Naive thymus-derived CD4-positive, alpha-beta T cell (primary cell): Measurements from ENCODE around the gene SPATA32. TPM values are rescaled to one million over a fixed set of nuclear protein-coding genes. Genes with fewer than 3 reads are reported as not detected.

Experiments used
- ATAC-seq: fragments of 150-1000 bp; cut with Tn5 transposase; 2 replicates; pipeline ENCODE4 v1.10.0; 2021; ENCODE audit warnings: mild to moderate bottlenecking, moderate library complexity
- CTCF ChIA-PET: fragments of 350-600 bp; sonication (Branson Sonifier 250); formaldehyde crosslinking; loops from one replicate; lab custom pipeline; 2021; ENCODE audit warnings: antibody characterized with exemption; lab: Charles Lee
- POLR2A ChIA-PET: fragments of 350-600 bp; sonication (Branson Sonifier 250); formaldehyde crosslinking; loops from one replicate; lab custom pipeline; 2021; ENCODE audit warnings: antibody characterized with exemption, inconsistent platforms; lab: Charles Lee
- DNase-seq, 9 donors: peaks; one replicate each; pipeline versions ENCODE4 v3.0.0 to v3.0.0-alpha.2; 2020 to 2022; ENCODE audit warnings: mixed read lengths in 1 of 9
- H3K27ac ChIP-seq: one replicate; pipeline ENCODE4 v1.7.0; 2013; ENCODE audit warnings: mild to moderate bottlenecking, low read depth, low read length, moderate library complexity
- H3K27me3 ChIP-seq, 2 donors: one replicate each; pipeline ENCODE4 v1.7.0; 2013; ENCODE audit warnings: low read length in 2 of 2, mild to moderate bottlenecking in 2 of 2, moderate library complexity in 2 of 2; ENCODE audit not compliant: control insufficient read depth in 2 of 2, insufficient read depth in 2 of 2
- H3K36me3 ChIP-seq, 3 experiments: 1 replicate in 2 of 3; 2 replicates in 1 of 3; pipeline ENCODE4 v1.7.0; 2013; ENCODE audit warnings: low read length in 3 of 3, mild to moderate bottlenecking in 3 of 3, moderate library complexity in 1 of 3; ENCODE audit not compliant: insufficient read depth in 3 of 3, control insufficient read depth in 2 of 3
- H3K4me1 ChIP-seq, 2 donors: one replicate each; pipeline ENCODE4 v1.7.0; 2013; ENCODE audit warnings: low read length in 2 of 2, mild to moderate bottlenecking in 2 of 2, moderate library complexity in 1 of 2; ENCODE audit not compliant: control insufficient read depth in 2 of 2, insufficient read depth in 2 of 2
- H3K4me3 ChIP-seq: 2 replicates; pipeline ENCODE4 v1.7.0; 2013; ENCODE audit warnings: mild to moderate bottlenecking, low read length
- H3K9me3 ChIP-seq, 3 experiments: 1 replicate in 2 of 3; 2 replicates in 1 of 3; pipeline ENCODE4 v1.7.0; 2013; ENCODE audit warnings: low read length in 3 of 3; ENCODE audit not compliant: control insufficient read depth in 2 of 3
- H3K27ac Mint-ChIP-seq, 9 donors: one replicate each; pipeline ENCODE4 v1.8.0; 2020 to 2022; ENCODE audit warnings: mixed read lengths in 9 of 9, mild to moderate bottlenecking in 8 of 9, moderate library complexity in 5 of 9, inconsistent platforms in 2 of 9
- H3K27me3 Mint-ChIP-seq, 5 donors: one replicate each; pipeline ENCODE4 v1.8.0; 2021 to 2022; ENCODE audit warnings: mixed read lengths in 5 of 5, mild to moderate bottlenecking in 1 of 5
- H3K36me3 Mint-ChIP-seq, 5 donors: one replicate each; pipeline ENCODE4 v1.8.0; 2020 to 2022; ENCODE audit warnings: mixed read lengths in 5 of 5, mild to moderate bottlenecking in 3 of 5, inconsistent platforms in 1 of 5
- H3K4me1 Mint-ChIP-seq, 7 donors: one replicate each; pipeline ENCODE4 v1.8.0; 2020 to 2022; ENCODE audit warnings: mixed read lengths in 7 of 7, mild to moderate bottlenecking in 3 of 7, inconsistent platforms in 1 of 7
- H3K4me3 Mint-ChIP-seq, 10 donors: one replicate each; pipeline ENCODE4 v1.8.0; 2020 to 2022; ENCODE audit warnings: mild to moderate bottlenecking in 10 of 10, mixed read lengths in 10 of 10, moderate library complexity in 6 of 10, inconsistent platforms in 2 of 10
- H3K9me3 Mint-ChIP-seq, 11 donors: one replicate each; pipeline ENCODE4 v1.8.0; 2020 to 2022; ENCODE audit warnings: mixed read lengths in 11 of 11, mild to moderate bottlenecking in 4 of 11, inconsistent platforms in 1 of 11, moderate library complexity in 1 of 11
- intact Hi-C, 2 donors: fragments of 100-400 bp; cut with micrococcal nuclease; formaldehyde crosslinking; loops; one replicate each; pipeline ENCODE4 v1.15.1; 2023
- polyA plus RNA-seq, 2 donors: library from polyadenylated mRNA; unstranded; fragments of 300-500 nt; fragmentation: Illumina TruSeq; gene quantifications; one replicate each; pipeline ENCODE4 v1.2.3, GENCODE V29; 2021
- total RNA-seq, 6 experiments: library from RNA in 5 of 6; stranded (reverse) in 5 of 6; gene quantifications; 1 replicate in 5 of 6; 2 replicates in 1 of 6; pipeline ENCODE4 v1.2.3 and lab custom pipeline; 2021 to 2026

Gene SPATA32
- total and polyA plus RNA-seq, 7 experiments from 2014 or later: 0.12 to 1.1 (median 0.45) TPM; not detected in 1

DNA sequence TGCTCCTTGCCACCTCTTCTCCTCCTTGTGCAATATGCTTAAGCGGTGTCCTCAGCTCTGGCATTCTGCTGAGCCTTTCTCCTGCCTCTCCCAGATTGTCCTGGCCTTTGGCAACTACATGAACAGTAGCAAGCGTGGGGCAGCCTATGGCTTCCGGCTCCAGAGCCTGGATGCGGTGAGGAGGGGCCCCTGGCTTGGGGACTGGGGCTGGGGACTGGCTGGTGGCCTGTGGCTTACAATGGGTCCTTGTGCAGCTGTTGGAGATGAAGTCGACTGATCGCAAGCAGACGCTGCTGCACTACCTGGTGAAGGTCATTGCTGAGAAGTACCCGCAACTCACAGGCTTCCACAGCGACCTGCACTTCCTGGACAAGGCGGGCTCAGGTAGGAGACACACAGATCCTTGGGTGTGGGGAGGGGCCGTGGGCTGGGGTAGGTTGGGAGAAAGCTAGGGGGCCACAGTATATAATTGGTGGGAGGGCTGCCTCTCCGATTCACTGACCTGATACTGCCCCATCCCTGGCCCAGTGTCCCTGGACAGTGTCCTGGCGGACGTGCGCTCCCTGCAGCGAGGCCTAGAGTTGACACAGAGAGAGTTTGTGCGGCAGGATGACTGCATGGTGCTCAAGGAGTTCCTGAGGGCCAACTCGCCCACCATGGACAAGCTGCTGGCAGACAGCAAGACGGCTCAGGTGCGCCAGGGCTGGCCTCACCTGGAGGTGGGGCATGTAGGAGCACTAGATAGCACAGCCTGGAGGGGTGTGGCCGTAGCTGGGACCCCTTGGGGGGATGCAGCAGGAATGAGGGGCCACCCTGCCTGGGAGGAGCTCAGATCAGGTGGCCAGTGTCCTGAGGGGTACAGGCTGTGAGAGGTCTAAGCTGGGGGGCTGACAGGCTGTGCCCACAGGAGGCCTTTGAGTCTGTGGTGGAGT is 16.9 kb downstream of the SPATA32 start:
- H3K4me1 ChIP-seq: peaks cover 26 to 29% of the 10 kb centered on the region in 2 donors
- no peaks in the 10 kb centered on the region for H3K9me3 ChIP-seq
- POLR2A ChIA-PET: interaction anchor here (1.1 to 34.3 kb wide), 3 partner anchors 20 to 73 kb away, joined by 3 to 851 read pairs (median 5); partner anchors contain the start of gene FMNL1
- Mint-ChIP-seq H3K9me3 (no peaks in the 10 kb centered on the region), H3K4me1 (peaks cover 21 to 52% (median 41%) of the 10 kb centered on the region in 7 donors), H3K27me3 (no peaks in the 10 kb centered on the region), H3K4me3 (peak overlapping the region in 4 of 10 donors; percentile 21 to 55 (median 44)), H3K27ac (peak overlapping the region in 8 of 9 donors; percentile 28 to 98 (median 63)), H3K36me3 (peaks cover 6 to 28% (median 7%) of the 10 kb centered on the region in 5 donors)
- CTCF ChIA-PET: interaction anchor here (1.4 to 4.2 kb wide), 3 partner anchors 15 to 142 kb away, joined by 4 to 33 read pairs (median 6); no protein-coding TSS in a partner anchor
- peaks cover 25 to 71% (median 30%) of the 10 kb centered on the region in 3 experiments for H3K36me3 ChIP-seq
- intact Hi-C loops: loop anchor here in 1 of 2 donors (5.0 kb wide), 1 partner anchor 348 kb away; the partner anchor contains the start of gene EFTUD2
- H3K27me3 ChIP-seq: no peaks in the 10 kb centered on the region
- no peak for DNase-seq
- H3K4me3 ChIP-seq: no peak overlapping the region
- H3K27ac ChIP-seq: peak overlapping the region; percentile 45
- ATAC-seq: no peak

DNA sequence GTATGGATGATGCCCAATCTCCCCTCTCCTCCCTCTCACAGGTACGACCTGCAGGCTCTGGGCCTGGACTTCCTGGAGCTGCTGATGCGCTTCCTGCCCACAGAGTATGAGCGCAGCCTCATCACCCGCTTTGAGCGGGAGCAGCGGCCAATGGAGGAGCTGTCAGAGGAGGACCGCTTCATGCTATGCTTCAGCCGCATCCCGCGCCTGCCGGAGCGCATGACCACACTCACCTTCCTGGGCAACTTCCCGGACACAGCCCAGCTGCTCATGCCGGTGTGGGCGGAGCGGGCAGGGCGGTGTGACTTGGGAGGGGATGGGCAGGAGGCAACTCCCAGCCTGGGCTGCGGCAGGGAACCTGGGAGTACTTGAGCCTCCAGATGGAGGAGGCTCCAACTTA is 18.1 kb downstream of the SPATA32 start:
- DNase-seq: no peak

GRCh38 chr17:45242029-45242414 is 19.9 kb downstream of the SPATA32 start:
- no peak overlapping the region for H3K27ac ChIP-seq
- intact Hi-C loops: no loop called here
- POLR2A ChIA-PET: interaction anchor here (34.3 kb wide), 1 partner anchor 17 kb away, joined by 851 read pairs; the partner anchor contains the start of gene FMNL1

More for the DNA sequence above, 18.1 kb downstream of the SPATA32 start:
- H3K4me1 ChIP-seq: peaks cover 17 to 21% of the 10 kb centered on the region in 2 donors
- Mint-ChIP-seq H3K36me3 (peaks cover 12 to 35% (median 18%) of the 10 kb centered on the region in 5 donors), H3K4me3 (peak overlapping the region in 1 of 10 donors; percentile 13), H3K27ac (peak overlapping the region in 3 of 9 donors; percentile 5 to 51 (median 17)), H3K9me3 (no peaks in the 10 kb centered on the region), H3K27me3 (no peaks in the 10 kb centered on the region), H3K4me1 (peaks cover 15 to 55% (median 34%) of the 10 kb centered on the region in 7 donors)
- no peaks in the 10 kb centered on the region for H3K9me3 ChIP-seq
- ATAC-seq: no peak
- peak overlapping the region; percentile 45 for H3K27ac ChIP-seq
- ChIA-PET POLR2A (interaction anchor here (0.5 to 34.3 kb wide), 3 partner anchors 18 to 33 kb away, joined by 3 to 851 read pairs (median 3); partner anchors contain the start of gene FMNL1), CTCF (interaction anchor here (0.5 to 0.8 kb wide), 3 partner anchors 14 to 29 kb away, joined by 3 to 4 read pairs (median 3); no protein-coding TSS in a partner anchor)
- intact Hi-C loops: no loop called here
- no peak overlapping the region for H3K4me3 ChIP-seq
- no peaks in the 10 kb centered on the region for H3K27me3 ChIP-seq
- peaks cover 29 to 78% (median 30%) of the 10 kb centered on the region in 3 experiments for H3K36me3 ChIP-seq

GRCh38 chr17:45241328-45242028 is 20.4 kb downstream of the SPATA32 start:
- no peak for DNase-seq
- H3K9me3 Mint-ChIP-seq: no peaks in the 10 kb centered on the region
- peaks cover 35 to 96% (median 44%) of the 10 kb centered on the region in 3 experiments for H3K36me3 ChIP-seq
- peaks cover 9 to 53% (median 32%) of the 10 kb centered on the region in 7 donors for H3K4me1 Mint-ChIP-seq
- H3K27me3 ChIP-seq: no peaks in the 10 kb centered on the region
- H3K36me3 Mint-ChIP-seq: peaks cover 22 to 45% (median 28%) of the 10 kb centered on the region in 5 donors
- intact Hi-C loops: no loop called here
- no peak overlapping the region for H3K4me3 Mint-ChIP-seq
- peak overlapping the region in 1 of 9 donors; percentile 24 for H3K27ac Mint-ChIP-seq
- H3K27me3 Mint-ChIP-seq: no peaks in the 10 kb centered on the region
- H3K4me1 ChIP-seq: peaks cover 5 to 8% of the 10 kb centered on the region in 2 donors
- ChIA-PET POLR2A (interaction anchor here (34.3 kb wide), 1 partner anchor 16 kb away, joined by 851 read pairs; the partner anchor contains the start of gene FMNL1), CTCF (interaction anchor here (0.6 to 0.8 kb wide), 4 partner anchors 22 to 147 kb away, joined by 3 to 5 read pairs (median 4); partner anchors contain the start of gene ACBD4)
- no peak overlapping the region for H3K4me3 ChIP-seq
- no peak for ATAC-seq
- H3K27ac ChIP-seq: no peak overlapping the region
- no peaks in the 10 kb centered on the region for H3K9me3 ChIP-seq

More at GRCh38 chr17:45242029-45242414, 19.9 kb downstream of the SPATA32 start:
- peaks cover 15 to 58% (median 37%) of the 10 kb centered on the region in 7 donors for H3K4me1 Mint-ChIP-seq
- CTCF ChIA-PET: interaction anchor here (0.6 to 1.0 kb wide), 3 partner anchors 21 to 146 kb away, joined by 3 read pairs; no protein-coding TSS in a partner anchor
- peaks cover 22 to 47% (median 28%) of the 10 kb centered on the region in 5 donors for H3K36me3 Mint-ChIP-seq
- H3K9me3 Mint-ChIP-seq: no peaks in the 10 kb centered on the region
- no peak overlapping the region for H3K4me3 Mint-ChIP-seq
- no peak overlapping the region for H3K4me3 ChIP-seq
- no peak for DNase-seq
- H3K4me1 ChIP-seq: peaks cover 11 to 14% of the 10 kb centered on the region in 2 donors
- H3K27ac Mint-ChIP-seq: peak overlapping the region in 3 of 9 donors; percentile 51 to 90 (median 73)
- no peaks in the 10 kb centered on the region for H3K27me3 Mint-ChIP-seq
- no peaks in the 10 kb centered on the region for H3K27me3 ChIP-seq
- no peak for ATAC-seq
- no peaks in the 10 kb centered on the region for H3K9me3 ChIP-seq
- peaks cover 35 to 96% (median 42%) of the 10 kb centered on the region in 3 experiments for H3K36me3 ChIP-seq

- Histone ChIP-seq H3K27me3 (no peaks in the 10 kb centered on the region), H3K9me3 (no peaks in the 10 kb centered on the region), H3K4me3 (no peak overlapping the region), H3K36me3 (peaks cover 35 to 96% (median 49%) of the 10 kb centered on the region in 3 experiments), H3K4me1 (peaks cover under 1 to 5% of the 10 kb centered on the region in 2 donors), H3K27ac (peak overlapping the region; percentile 32)
- intact Hi-C loops: no loop called here
- CTCF ChIA-PET: interaction anchor here (0.6 to 0.8 kb wide), 3 partner anchors 23 to 148 kb away, joined by 4 to 5 read pairs (median 4); partner anchors contain the start of gene ACBD4
- ATAC-seq (no peak), DNase-seq (no peak)
- POLR2A ChIA-PET: interaction anchor here (34.3 kb wide), 1 partner anchor 16 kb away, joined by 851 read pairs; the partner anchor contains the start of gene FMNL1
- Mint-ChIP-seq H3K4me3 (no peak overlapping the region), H3K4me1 (peaks cover 7 to 48% (median 27%) of the 10 kb centered on the region in 7 donors), H3K27me3 (no peaks in the 10 kb centered on the region), H3K9me3 (no peaks in the 10 kb centered on the region), H3K36me3 (peaks cover 22 to 42% (median 28%) of the 10 kb centered on the region in 5 donors), H3K27ac (peak overlapping the region in 3 of 9 donors; percentile 12 to 24 (median 19))
Measured at GRCh38 chr17:45240905-45241327, 21.0 kb downstream of the SPATA32 start.
